ENCODE results near the gene HS6ST1.

HS6ST1 gene

GRCh38 chr2:128300151-128301020 lies 18.3 kb downstream of the HS6ST1 start:
- TF ChIP-seq CTCF (IDR thresholded peaks at IDR 0.05; ENCODE audit: extremely low read depth, missing control alignments) = no peak

GRCh38 chr2:128299628-128300027 lies 19.0 kb downstream of the HS6ST1 start:
- DNase-seq (ENCODE audit: low spot score) = no peak
- TF ChIP-seq CTCF (IDR thresholded peaks at IDR 0.05; ENCODE audit: extremely low read depth, missing control alignments) = no peak

More at GRCh38 chr2:128300151-128301020, 18.3 kb downstream of the HS6ST1 start:
- DNase-seq (ENCODE audit: low spot score) = no peak

GRCh38 chr2:128298846-128299507 lies 19.7 kb downstream of the HS6ST1 start:
- DNase-seq (ENCODE audit: low spot score) = no peak
- no peak for TF ChIP-seq CTCF (IDR thresholded peaks at IDR 0.05; ENCODE audit: extremely low read depth, missing control alignments)

- DNase-seq (ENCODE audit: low spot score) = no peak
- TF ChIP-seq CTCF (IDR thresholded peaks at IDR 0.05; ENCODE audit: extremely low read depth, missing control alignments) = no peak
Measured at GRCh38 chr2:128298286-128298685, 20.4 kb downstream of the HS6ST1 start.

GRCh38 chr2:128293870-128294455 lies 24.7 kb downstream of the HS6ST1 start:
- DNase-seq (ENCODE audit: low spot score) = no peak
- no peak for TF ChIP-seq CTCF (IDR thresholded peaks at IDR 0.05; ENCODE audit: extremely low read depth, missing control alignments)

- DNase-seq (ENCODE audit: low spot score) = no peak
- TF ChIP-seq CTCF (IDR thresholded peaks at IDR 0.05; ENCODE audit: extremely low read depth, missing control alignments) = no peak
Measured at GRCh38 chr2:128293426-128293755, 25.3 kb downstream of the HS6ST1 start.
